Tibial nerve (tissue), 4 donors: ENCODE results near the gene NKX2-4.

Experiments used
- CTCF ChIP-seq, 5 experiments: fragments of 200-600 bp in 3 of 5; fragments of 450-650 bp in 2 of 5; sonication (generic) in 3 of 5; IDR thresholded peaks; one replicate each; pipeline ENCODE4 v1.5.1; 2016 to 2019; ENCODE audit warnings: antibody characterized with exemption in 5 of 5, mild to moderate bottlenecking in 3 of 5, moderate library complexity in 2 of 5
- EP300 ChIP-seq, 2 donors: sonication (generic); formaldehyde crosslinking; IDR thresholded peaks; one replicate each; pipeline ENCODE4 v1.6.1; 2017; ENCODE audit warnings: antibody characterized with exemption in 2 of 2, mild to moderate bottlenecking in 1 of 2
- POLR2A ChIP-seq, 2 donors: fragments of 450-650 bp; IDR thresholded peaks; one replicate each; pipeline ENCODE4 v1.6.1; 2017; ENCODE audit warnings: antibody characterized with exemption in 2 of 2, mild to moderate bottlenecking in 2 of 2, moderate library complexity in 2 of 2

GRCh38 chr20:21424846-21425245 is 27.5 kb upstream of the NKX2-4 start:
- TF ChIP-seq CTCF (IDR thresholded peaks at IDR 0.05), result no peak
- no peak for TF ChIP-seq EP300 (IDR thresholded peaks at IDR 0.05)
- no peak for TF ChIP-seq POLR2A (IDR thresholded peaks at IDR 0.05)
